GM12875 (cell line): ENCODE measurements around the gene ME3.
"Not testable (repeated sequence)": the region's sequence is repeated elsewhere in the genome, so short reads cannot be mapped to it uniquely, and the experiment has no call there.

ENCODE experiments used
- H3K4me3 ChIP-seq: one replicate; pipeline ENCODE4 v1.5.1; 2011; ENCODE audit warnings: low read depth, low read length, control low read depth
- CTCF ChIP-seq: IDR thresholded peaks from 2 replicates; pipeline ENCODE4 v1.5.1; 2011; ENCODE audit warnings: low read depth, mild to moderate bottlenecking, control low read depth, inconsistent platforms, low read length, moderate library complexity, borderline replicate concordance; ENCODE audit not compliant: insufficient read depth

The ME3 gene

DNA sequence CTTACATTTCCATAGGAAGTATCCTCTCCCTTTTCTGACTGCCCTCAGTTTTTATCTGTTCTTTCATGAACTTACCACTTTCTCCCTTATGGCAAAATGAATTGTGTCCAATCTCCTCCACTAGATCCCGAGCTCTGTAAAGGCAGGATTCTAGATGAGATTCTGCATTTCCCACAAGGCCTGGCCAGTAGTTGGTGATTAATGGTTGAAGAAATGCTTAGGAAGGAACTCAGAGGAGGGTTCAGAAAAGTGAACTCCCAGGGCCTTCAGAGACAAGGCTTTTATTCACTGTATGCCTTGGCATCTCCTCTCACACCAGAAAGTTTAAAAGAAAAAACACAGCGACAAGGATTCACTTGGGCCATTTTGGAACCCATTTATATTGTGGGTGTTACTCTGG lies 231.6 kb downstream of the ME3 start:
- TF ChIP-seq CTCF, result no peak
- no peak overlapping the region for H3K4me3 ChIP-seq

GRCh38 chr11:86440305-86440716 lies 232.1 kb downstream of the ME3 start:
- no peak for TF ChIP-seq CTCF
- H3K4me3 ChIP-seq, result no peak overlapping the region

DNA sequence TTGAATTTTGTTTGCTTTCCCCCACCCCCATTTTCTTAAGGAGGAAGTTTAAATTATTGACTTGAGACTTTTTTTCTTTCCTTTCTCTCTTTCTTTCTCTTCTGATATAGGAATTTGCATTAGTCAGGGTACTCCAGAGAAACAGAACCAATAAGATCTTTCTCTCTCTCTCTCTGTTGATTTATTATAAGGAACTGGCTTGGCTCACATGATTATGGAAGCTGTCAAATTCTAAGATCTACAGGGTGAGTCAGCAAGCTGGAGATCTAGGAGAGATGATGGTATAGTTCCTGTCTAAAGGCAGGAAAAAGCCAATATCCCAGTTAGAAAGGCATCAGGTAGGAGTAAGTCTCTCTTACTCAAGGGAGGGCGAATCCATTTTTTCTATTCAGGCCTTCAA lies 233.7 kb downstream of the ME3 start:
- no peak overlapping the region for H3K4me3 ChIP-seq
- TF ChIP-seq CTCF, result no peak

DNA sequence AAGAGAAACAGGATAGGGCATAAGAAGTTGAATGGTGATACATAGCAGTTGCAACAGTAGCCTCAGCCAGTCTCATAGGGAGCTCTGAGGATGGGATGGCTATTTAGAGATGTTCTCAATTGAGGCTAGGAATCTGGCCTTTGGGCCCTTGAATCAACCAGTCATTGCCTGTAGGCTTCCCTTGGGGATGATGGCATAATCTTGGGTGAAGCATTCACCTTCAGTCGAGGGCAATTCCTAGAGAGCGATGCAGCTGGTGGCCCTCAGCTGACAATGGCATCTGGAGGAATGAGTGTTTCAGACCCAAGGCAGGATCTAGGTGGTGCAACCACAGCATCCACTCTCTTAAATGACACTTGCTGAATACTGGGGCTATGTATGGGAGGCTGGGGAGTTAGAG lies 236.7 kb downstream of the ME3 start:
- TF ChIP-seq CTCF, result no peak
- no peak overlapping the region for H3K4me3 ChIP-seq

GRCh38 chr11:86433361-86434095 lies 238.9 kb downstream of the ME3 start:
- not testable (repeated sequence) for H3K4me3 ChIP-seq

- no peak for TF ChIP-seq CTCF
- H3K4me3 ChIP-seq, result no peak overlapping the region
These were observed 241.2 kb downstream of the ME3 start for GRCh38 chr11:86431258-86431657.

DNA sequence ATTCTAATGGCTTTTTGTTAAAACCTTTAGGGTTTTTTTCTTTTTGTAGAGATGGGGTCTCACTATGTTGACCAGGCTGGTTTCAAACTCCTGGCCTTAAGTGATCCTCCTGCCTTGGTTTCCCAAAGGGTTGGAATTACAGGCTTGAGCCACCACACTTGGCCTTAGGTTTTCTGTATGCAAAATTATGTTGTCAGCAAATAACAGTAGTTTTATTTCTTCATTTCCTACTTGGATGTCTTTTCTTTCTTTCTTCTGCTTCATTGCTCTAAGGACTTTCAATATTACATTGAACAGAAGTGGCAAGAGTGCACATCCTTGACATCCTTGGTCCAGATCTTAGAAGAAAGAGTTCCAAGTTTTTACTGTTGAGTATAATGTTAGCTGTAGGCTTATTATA lies 245.0 kb downstream of the ME3 start:
- no peak for TF ChIP-seq CTCF
- no peak overlapping the region for H3K4me3 ChIP-seq

- not testable (repeated sequence) for H3K4me3 ChIP-seq
These were observed 248.9 kb downstream of the ME3 start for GRCh38 chr11:86423488-86423887.
